BE2C (cell line): ENCODE results near the gene PIKFYVE.
"Not testable (repeated sequence)": the region's sequence is repeated elsewhere in the genome, so short reads cannot be mapped to it uniquely, and the experiment has no call there.

Source experiments
- DNase-seq: peaks from one replicate; pipeline ENCODE4 v3.0.0-alpha.2; 2020
- H3K27me3 ChIP-seq: fragments of 250-450 bp; sonication (Bioruptor Pico); 2 replicates; pipeline ENCODE4 v1.5.1; 2020; ENCODE audit warnings: mild to moderate bottlenecking
- H3K36me3 ChIP-seq: fragments of 250-450 bp; sonication (Bioruptor Pico); 2 replicates; pipeline ENCODE4 v1.5.1; 2020; ENCODE audit warnings: mild to moderate bottlenecking
- H3K4me1 ChIP-seq: fragments of 250-450 bp; sonication (Bioruptor Pico); 2 replicates; pipeline ENCODE4 v1.5.1; 2020
- H3K4me3 ChIP-seq: 2 replicates; pipeline ENCODE4 v1.5.1; 2011; ENCODE audit warnings: low read depth, low read length
- H3K9me3 ChIP-seq: fragments of 250-450 bp; sonication (Bioruptor Pico); 2 replicates; pipeline ENCODE4 v1.5.1; 2020
- CTCF ChIP-seq: IDR thresholded peaks from 2 replicates; pipeline ENCODE4 v1.5.1; 2012; ENCODE audit warnings: mild to moderate bottlenecking, low read depth, low read length

The PIKFYVE gene

DNA sequence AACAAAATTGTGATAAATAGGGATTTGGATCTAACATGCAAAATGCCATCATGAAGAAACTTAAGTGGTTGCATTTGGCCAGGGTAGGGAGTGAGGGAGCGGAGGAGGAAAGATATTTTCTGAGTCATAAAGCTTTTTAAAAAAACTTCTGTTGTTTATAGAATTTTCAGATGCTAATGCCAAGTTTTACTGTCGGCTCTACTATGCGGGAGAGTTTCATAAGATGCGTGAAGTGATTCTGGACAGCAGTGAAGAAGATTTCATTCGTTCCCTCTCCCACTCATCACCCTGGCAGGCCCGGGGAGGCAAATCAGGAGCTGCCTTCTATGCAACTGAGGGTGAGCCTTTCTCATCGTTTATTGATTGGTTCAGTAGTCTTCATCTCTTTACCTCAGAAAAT lies 84.6 kb downstream of the PIKFYVE start:
- no peaks in the 10 kb centered on the region; the same call in 1 of the 2 replicates for H3K4me1 ChIP-seq
- DNase-seq: no peak
- H3K36me3 ChIP-seq: peaks cover 44% of the 10 kb centered on the region
- H3K9me3 ChIP-seq: no peaks in the 10 kb centered on the region
- H3K4me3 ChIP-seq: no peak overlapping the region
- H3K27me3 ChIP-seq: no peaks in the 10 kb centered on the region
- no peak for TF ChIP-seq CTCF

DNA sequence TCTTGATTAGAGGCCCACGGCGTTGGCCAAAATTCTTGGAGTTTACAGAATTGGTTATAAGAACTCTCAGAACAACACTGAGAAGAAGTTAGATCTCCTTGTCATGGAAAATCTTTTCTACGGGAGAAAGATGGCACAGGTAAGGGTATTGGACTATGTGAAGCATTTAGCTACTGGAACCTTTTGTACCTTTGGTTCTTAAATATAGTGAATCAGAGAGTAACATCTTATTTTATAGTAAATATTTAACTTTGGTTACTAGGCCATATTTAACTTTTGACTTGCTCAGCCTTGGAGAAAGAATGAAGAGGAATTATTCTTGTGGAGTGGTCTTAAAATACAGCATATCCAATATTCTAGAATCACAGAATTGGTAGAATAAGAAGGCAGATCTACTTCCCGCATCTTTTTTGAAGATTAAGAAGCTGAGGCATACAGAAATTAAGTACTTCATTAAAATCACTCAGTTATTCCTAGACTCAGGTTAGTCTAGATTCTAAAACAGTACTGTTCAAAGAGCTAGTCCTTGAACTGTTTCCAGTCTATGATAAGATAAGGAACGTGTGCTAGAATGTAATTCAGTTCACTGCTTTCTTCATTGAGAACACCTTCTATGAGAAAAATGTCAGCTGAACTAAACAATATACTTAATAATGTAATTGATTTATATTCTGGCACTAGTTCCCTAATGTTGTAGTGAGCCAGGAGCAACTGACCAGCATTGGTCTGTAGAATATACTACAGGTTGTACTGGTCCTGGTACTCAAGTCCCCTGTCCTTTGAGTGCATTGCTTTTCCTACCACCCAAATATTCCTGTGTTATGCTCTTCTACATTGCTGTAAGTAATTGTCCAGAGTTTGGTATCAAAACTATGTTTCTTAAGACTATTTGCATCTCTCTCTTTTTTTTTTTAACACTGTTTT lies 86.9 kb downstream of the PIKFYVE start:
- no peak for TF ChIP-seq CTCF
- DNase-seq: no peak
- no peaks in the 10 kb centered on the region for H3K4me1 ChIP-seq
- H3K27me3 ChIP-seq: no peaks in the 10 kb centered on the region
- peaks cover 28% of the 10 kb centered on the region for H3K36me3 ChIP-seq
- H3K9me3 ChIP-seq: no peaks in the 10 kb centered on the region
- H3K4me3 ChIP-seq: no peak overlapping the region

DNA sequence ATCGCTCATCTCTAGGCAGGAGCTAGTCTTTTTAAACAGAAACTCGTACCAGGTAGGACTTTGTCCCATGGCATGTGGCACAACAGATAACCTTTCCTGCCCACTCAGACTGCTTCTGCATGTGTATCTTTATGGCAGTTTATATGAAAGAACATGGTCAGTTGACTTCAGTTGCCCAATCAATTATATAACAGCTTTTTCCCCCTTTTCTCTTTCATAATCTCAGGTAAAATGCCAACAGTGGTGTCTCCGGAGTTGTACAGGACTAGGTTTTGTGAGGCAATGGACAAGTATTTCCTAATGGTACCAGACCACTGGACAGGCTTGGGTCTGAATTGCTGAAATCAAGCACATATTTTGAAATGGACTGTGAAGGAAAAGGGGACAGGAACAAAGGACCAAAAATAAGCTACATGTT lies 88.9 kb downstream of the PIKFYVE start:
- Histone ChIP-seq H3K27me3 (no peaks in the 10 kb centered on the region), H3K9me3 (no peaks in the 10 kb centered on the region), H3K36me3 (peaks cover 23% of the 10 kb centered on the region), H3K4me1 (no peaks in the 10 kb centered on the region), H3K4me3 (no peak overlapping the region)
- DNase-seq: no peak
- TF ChIP-seq CTCF: no peak

DNA sequence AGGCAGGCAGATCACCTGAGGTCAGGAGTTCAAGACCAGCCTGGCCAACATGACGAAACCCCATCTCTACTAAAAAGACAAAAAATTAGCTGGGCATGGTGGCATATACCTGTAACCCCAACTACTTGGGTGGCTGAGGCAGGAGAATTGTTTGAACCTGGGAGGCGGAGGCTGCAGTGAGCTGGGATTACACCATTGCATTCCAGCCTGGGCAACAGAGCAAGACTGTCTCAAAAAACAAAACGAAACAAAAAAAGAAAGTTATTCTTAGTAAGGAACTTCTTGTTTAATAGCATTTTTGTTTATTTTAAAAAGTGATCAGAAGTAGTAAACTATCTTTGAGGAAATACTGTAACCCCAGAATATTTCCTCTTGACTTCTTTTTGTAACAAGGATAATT lies 90.4 kb downstream of the PIKFYVE start:
- H3K9me3 ChIP-seq, H3K4me3 ChIP-seq, DNase-seq, H3K27me3 ChIP-seq, H3K4me1 ChIP-seq: not testable (repeated sequence)
- H3K36me3 ChIP-seq: peaks cover 13% of the 10 kb centered on the region

GRCh38 chr2:208356846-208357574 lies 91.0 kb downstream of the PIKFYVE start:
- no peaks in the 10 kb centered on the region for H3K27me3 ChIP-seq
- H3K4me1 ChIP-seq: no peaks in the 10 kb centered on the region
- TF ChIP-seq CTCF: no peak
- peaks cover 9% of the 10 kb centered on the region for H3K36me3 ChIP-seq
- no peak for DNase-seq
- no peaks in the 10 kb centered on the region for H3K9me3 ChIP-seq
- H3K4me3 ChIP-seq: no peak overlapping the region

GRCh38 chr2:208358758-208359631 lies 92.9 kb downstream of the PIKFYVE start:
- TF ChIP-seq CTCF: no peak
- Histone ChIP-seq H3K4me3 (peak overlapping the region; percentile 66), H3K27me3 (no peaks in the 10 kb centered on the region), H3K9me3 (no peaks in the 10 kb centered on the region), H3K4me1 (no peaks in the 10 kb centered on the region; the same call in 1 of the 2 replicates), H3K36me3 (peaks cover 5% of the 10 kb centered on the region; the same call in 1 of the 2 replicates)
- DNase-seq: peak; percentile 77
